ENCODE measurements around the gene PLEKHN1. TPM values are rescaled to one million over a fixed set of nuclear protein-coding genes. Genes with fewer than 3 reads are reported as not detected.

PLEKHN1 gene
- total and polyA plus RNA-seq, 2 donors (not counting 3 experiments of a cell fraction or from before 2014, with no cell fraction given): 0.29 to 0.88 TPM

DNA sequence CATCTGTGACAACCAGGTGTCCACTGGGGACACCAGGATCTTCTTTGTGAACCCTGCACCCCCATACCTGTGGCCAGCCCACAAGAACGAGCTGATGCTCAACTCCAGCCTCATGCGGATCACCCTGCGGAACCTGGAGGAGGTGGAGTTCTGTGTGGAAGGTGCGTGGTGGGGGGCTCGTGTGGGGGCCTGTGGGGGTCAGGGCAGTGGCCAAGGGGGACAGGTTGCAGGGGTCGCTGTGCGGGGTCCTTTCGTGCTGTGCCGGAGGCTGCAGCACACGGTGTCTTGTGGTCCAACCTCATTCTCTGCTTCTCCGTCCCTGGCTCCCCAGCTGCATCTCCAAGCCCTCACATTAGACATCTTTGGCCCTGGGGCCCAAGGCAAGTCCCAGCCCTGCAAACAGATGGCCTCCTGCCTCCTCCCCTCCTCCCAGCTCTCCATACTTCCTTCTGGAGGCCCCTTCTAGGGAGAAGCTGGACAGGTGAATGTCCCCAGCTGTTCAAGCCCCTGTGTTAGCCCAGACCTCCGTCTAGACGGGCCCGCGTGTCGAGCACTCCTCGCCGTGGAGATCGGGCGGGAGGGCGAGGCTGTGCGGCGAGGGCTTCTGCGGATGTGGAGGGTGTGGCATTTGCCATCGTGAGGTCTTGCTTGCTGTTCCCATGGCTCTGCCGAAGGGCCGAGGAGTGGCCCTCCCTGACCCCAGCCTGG, 56.2 kb downstream of the PLEKHN1 start:
- no peak for TF ChIP-seq POLR2A (IDR thresholded peaks at IDR 0.05; ENCODE audit: low read depth, low read length)
- no peak for TF ChIP-seq FOS (IDR thresholded peaks at IDR 0.05; ENCODE audit: borderline replicate concordance, insufficient read depth, low read length)
- no peak for TF ChIP-seq JUN (IDR thresholded peaks at IDR 0.05; ENCODE audit: borderline replicate concordance, insufficient read depth, insufficient read length, low read depth)
- TF ChIP-seq GATA2 (IDR thresholded peaks at IDR 0.05; ENCODE audit: insufficient read depth, insufficient read length, low read depth, low read length): no peak
- TF ChIP-seq, protein P1, sequence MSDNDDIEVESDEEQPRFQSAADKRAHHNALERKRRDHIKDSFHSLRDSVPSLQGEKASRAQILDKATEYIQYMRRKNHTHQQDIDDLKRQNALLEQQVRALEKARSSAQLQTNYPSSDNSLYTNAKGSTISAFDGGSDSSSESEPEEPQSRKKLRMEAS (IDR thresholded peaks at IDR 0.05; ENCODE audit: insufficient read depth, insufficient read length): no peak
- no peak for TF ChIP-seq POLR2AphosphoS5 (IDR thresholded peaks at IDR 0.05; ENCODE audit: insufficient read depth, low read depth, low read length)
- TF ChIP-seq MYC (IDR thresholded peaks at IDR 0.05; ENCODE audit: low read depth, low read length): no peak
- TF ChIP-seq CTCF (IDR thresholded peaks at IDR 0.05; ENCODE audit: extremely low read depth in 1 of 2, insufficient read depth in 1 of 2, low read depth in 1 of 2, low read length in 2 of 2): no peak
- no peak for TF ChIP-seq EZH2 (IDR thresholded peaks at IDR 0.05; ENCODE audit: borderline replicate concordance, low read depth, low read length, severe bottlenecking)
- H3K9me1 ChIP-seq (replicated peaks; ENCODE audit: control insufficient read depth, extremely low read depth, insufficient read depth, low read length): no peaks in the 10 kb centered on the region
- intact Hi-C loops (cut with micrococcal nuclease) (no loop called here), dilution Hi-C loops (cut with MboI; ENCODE audit: extremely low pct_ligation_motif_present, low sequenced_read_pairs) (no loop called here)
- DNase-seq (ENCODE audit: low read depth, low spot score) (no peak), FAIRE-seq (no peak)
- no TSS peak for BruUV-seq (replicated peaks)
- H3K4me2 ChIP-seq (ENCODE audit: insufficient read depth, low read length): no peak overlapping the region
- no peak overlapping the region for H2AFZ ChIP-seq (ENCODE audit: low read depth, low read length)
- no peaks in the 10 kb centered on the region for H3K36me3 ChIP-seq (ENCODE audit: control insufficient read depth in 2 of 2, extremely low read depth in 1 of 2, insufficient read depth in 2 of 2, low read length in 2 of 2)
- no peaks in the 10 kb centered on the region for H4K20me1 ChIP-seq (replicated peaks; ENCODE audit: control insufficient read depth, extremely low read depth, insufficient read depth, low read length)
- no peak overlapping the region for H3K27ac ChIP-seq (ENCODE audit: insufficient read depth, low read depth, low read length)
- no peaks in the 10 kb centered on the region for H3K27me3 ChIP-seq (ENCODE audit: control insufficient read depth in 2 of 2, insufficient read depth in 2 of 2, low read length in 2 of 2)
- H3K9me3 ChIP-seq (replicated peaks; ENCODE audit: control insufficient read depth, insufficient read depth, low read length): no peaks in the 10 kb centered on the region
- no peaks in the 10 kb centered on the region for H3K79me2 ChIP-seq (ENCODE audit: control insufficient read depth, insufficient read depth, low read length)
- CTCF ChIA-PET: no interaction called here
- no peak overlapping the region for H3K9ac ChIP-seq (replicated peaks; ENCODE audit: extremely low read depth, insufficient read depth, low read length)
- peaks cover 16% of the 10 kb centered on the region for H3K4me1 ChIP-seq (ENCODE audit: control insufficient read depth, extremely low read depth, insufficient read depth, low read length)
- no peak overlapping the region for H3K4me3 ChIP-seq (replicated peaks in 1 of 3; ENCODE audit: insufficient read depth in 1 of 3, low read depth in 1 of 3, low read length in 3 of 3)
- POLR2A ChIA-PET: no interaction called here

Data from endothelial cell of umbilical vein (primary cell).